ENCODE measurements around the gene KCNC4.
A peak's percentile ranks its signal among the peaks of the same experiment; 100 is the strongest.

The KCNC4 gene

GRCh38 chr1:110209715-110210603 lies at the start of gene KCNC4:
Gene KCNC4 (plus strand): TSS chr1:110210314. CDS start chr1:110211500, 1,186 bp downstream.
- no peaks in the 10 kb centered on the region for H3K9me3 ChIP-seq (ENCODE audit: control insufficient read depth, insufficient read depth, low read length)
- H3K9ac ChIP-seq (ENCODE audit: low read depth, low read length) = peak within 1 kb of the TSS; percentile 75
- no peaks in the 10 kb centered on the region for H3K36me3 ChIP-seq (ENCODE audit: insufficient read depth, low read length)
- H3K4me1 ChIP-seq (ENCODE audit: insufficient read depth, low read length) = peaks cover 15% of the 10 kb centered on the region

GRCh38 chr1:110160538-110161100 lies 49.5 kb upstream of the KCNC4 start:
- H3K36me3 ChIP-seq (ENCODE audit: insufficient read depth, low read length) = no peaks in the 10 kb centered on the region
- H3K4me1 ChIP-seq (ENCODE audit: insufficient read depth, low read length) = peaks cover 7% of the 10 kb centered on the region; the same call in 1 of the 2 replicates
- H3K9me3 ChIP-seq (ENCODE audit: control insufficient read depth, insufficient read depth, low read length) = no peaks in the 10 kb centered on the region
- no peak overlapping the region for H3K9ac ChIP-seq (ENCODE audit: low read depth, low read length)

DNA sequence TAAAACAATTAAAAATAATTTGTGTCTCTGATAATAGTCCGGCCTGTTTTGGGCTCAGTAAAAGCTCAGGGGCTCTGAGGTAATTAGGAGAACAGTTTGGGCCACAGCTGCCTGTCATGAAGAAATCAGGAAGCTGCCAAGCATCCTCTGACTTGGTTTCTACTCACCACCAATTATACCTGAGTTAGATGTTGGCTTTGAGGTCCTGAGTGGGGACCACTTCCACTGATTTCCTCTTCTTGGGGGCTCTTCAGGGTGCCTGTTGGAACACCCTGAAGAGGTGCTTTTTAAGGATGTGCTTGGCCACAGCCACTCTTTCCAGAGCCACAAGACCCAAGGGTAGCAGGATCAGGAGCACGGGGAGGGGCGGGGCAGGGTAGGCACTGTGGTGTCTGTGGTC lies 48.9 kb upstream of the KCNC4 start:
- no peaks in the 10 kb centered on the region for H3K36me3 ChIP-seq (ENCODE audit: insufficient read depth, low read length)
- peaks cover 7% of the 10 kb centered on the region; the same call in 1 of the 2 replicates for H3K4me1 ChIP-seq (ENCODE audit: insufficient read depth, low read length)
- no peaks in the 10 kb centered on the region for H3K9me3 ChIP-seq (ENCODE audit: control insufficient read depth, insufficient read depth, low read length)
- no peak overlapping the region for H3K9ac ChIP-seq (ENCODE audit: low read depth, low read length)

GRCh38 chr1:110161849-110162248 lies 48.3 kb upstream of the KCNC4 start:
- H3K9me3 ChIP-seq (ENCODE audit: control insufficient read depth, insufficient read depth, low read length) = no peaks in the 10 kb centered on the region
- no peak overlapping the region for H3K9ac ChIP-seq (ENCODE audit: low read depth, low read length)
- H3K4me1 ChIP-seq (ENCODE audit: insufficient read depth, low read length) = peaks cover 7% of the 10 kb centered on the region; the same call in 1 of the 2 replicates
- no peaks in the 10 kb centered on the region for H3K36me3 ChIP-seq (ENCODE audit: insufficient read depth, low read length)

GRCh38 chr1:110163591-110163990 lies 46.5 kb upstream of the KCNC4 start:
- H3K36me3 ChIP-seq (ENCODE audit: insufficient read depth, low read length) = no peaks in the 10 kb centered on the region
- H3K9ac ChIP-seq (ENCODE audit: low read depth, low read length) = no peak overlapping the region
- peaks cover 7% of the 10 kb centered on the region; the same call in 1 of the 2 replicates for H3K4me1 ChIP-seq (ENCODE audit: insufficient read depth, low read length)
- no peaks in the 10 kb centered on the region for H3K9me3 ChIP-seq (ENCODE audit: control insufficient read depth, insufficient read depth, low read length)

GRCh38 chr1:110164725-110165350 lies 45.3 kb upstream of the KCNC4 start:
- H3K4me1 ChIP-seq (ENCODE audit: insufficient read depth, low read length) = peaks cover 7% of the 10 kb centered on the region; the same call in 1 of the 2 replicates
- no peaks in the 10 kb centered on the region for H3K9me3 ChIP-seq (ENCODE audit: control insufficient read depth, insufficient read depth, low read length)
- no peaks in the 10 kb centered on the region for H3K36me3 ChIP-seq (ENCODE audit: insufficient read depth, low read length)
- no peak overlapping the region for H3K9ac ChIP-seq (ENCODE audit: low read depth, low read length)

DNA sequence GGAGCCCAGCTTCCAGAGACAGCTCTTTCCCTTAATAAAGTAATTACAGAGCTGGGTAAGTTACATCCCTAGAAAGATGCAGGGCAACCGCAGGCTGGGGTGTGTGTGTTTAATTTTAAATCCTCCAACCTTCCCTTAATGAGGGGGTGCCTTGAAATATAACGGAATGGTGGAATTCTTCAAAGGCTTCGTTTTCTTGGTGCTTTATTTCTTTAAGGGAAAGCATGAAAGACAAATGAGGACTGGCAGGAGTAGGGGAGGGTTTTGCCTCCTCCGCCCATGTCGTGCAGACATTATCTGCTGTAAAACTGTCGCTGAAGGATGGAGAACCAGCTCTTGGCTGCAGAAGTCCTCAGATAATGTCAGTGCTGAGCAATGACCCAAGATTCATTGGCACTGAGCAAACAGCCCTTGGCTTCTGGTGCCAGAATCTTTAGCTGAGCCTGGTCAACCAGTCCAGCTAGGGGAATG lies 44.3 kb upstream of the KCNC4 start:
- Histone ChIP-seq H3K36me3 (ENCODE audit: insufficient read depth, low read length) (no peaks in the 10 kb centered on the region), H3K4me1 (ENCODE audit: insufficient read depth, low read length) (peaks cover 7% of the 10 kb centered on the region; the same call in 1 of the 2 replicates), H3K9me3 (ENCODE audit: control insufficient read depth, insufficient read depth, low read length) (no peaks in the 10 kb centered on the region), H3K9ac (ENCODE audit: low read depth, low read length) (no peak overlapping the region)

DNA sequence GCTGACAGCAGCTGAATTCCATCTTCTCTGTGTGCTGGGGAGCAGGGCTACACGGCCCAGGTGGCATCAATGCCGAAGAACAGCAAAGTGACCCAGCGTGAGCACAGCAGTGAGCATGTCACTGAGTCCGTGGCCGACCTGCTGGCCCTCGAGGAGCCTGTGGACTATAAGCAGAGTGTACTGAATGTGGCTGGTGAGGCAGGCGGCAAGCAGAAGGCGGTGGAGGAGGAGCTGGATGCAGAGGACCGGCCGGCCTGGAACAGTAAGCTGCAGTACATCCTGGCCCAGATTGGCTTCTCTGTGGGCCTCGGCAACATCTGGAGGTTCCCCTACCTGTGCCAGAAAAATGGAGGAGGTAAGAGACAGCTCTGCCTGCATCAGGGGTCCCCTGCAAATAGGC lies 43.3 kb upstream of the KCNC4 start:
- H3K9me3 ChIP-seq (ENCODE audit: control insufficient read depth, insufficient read depth, low read length) = no peaks in the 10 kb centered on the region
- no peaks in the 10 kb centered on the region for H3K36me3 ChIP-seq (ENCODE audit: insufficient read depth, low read length)
- peaks cover 7% of the 10 kb centered on the region; the same call in 1 of the 2 replicates for H3K4me1 ChIP-seq (ENCODE audit: insufficient read depth, low read length)
- H3K9ac ChIP-seq (ENCODE audit: low read depth, low read length) = no peak overlapping the region

GRCh38 chr1:110170766-110171733 lies 39.1 kb upstream of the KCNC4 start:
- no peaks in the 10 kb centered on the region for H3K36me3 ChIP-seq (ENCODE audit: insufficient read depth, low read length)

GRCh38 chr1:110172001-110172400 lies 38.1 kb upstream of the KCNC4 start:
- H3K4me1 ChIP-seq (ENCODE audit: insufficient read depth, low read length) = peaks cover 9% of the 10 kb centered on the region
- no peaks in the 10 kb centered on the region for H3K36me3 ChIP-seq (ENCODE audit: insufficient read depth, low read length)
- no peaks in the 10 kb centered on the region for H3K9me3 ChIP-seq (ENCODE audit: control insufficient read depth, insufficient read depth, low read length)
- no peak overlapping the region for H3K9ac ChIP-seq (ENCODE audit: low read depth, low read length)

More at GRCh38 chr1:110170766-110171733, 39.1 kb upstream of the KCNC4 start:
- no peak overlapping the region for H3K9ac ChIP-seq (ENCODE audit: low read depth, low read length)
- peaks cover 9% of the 10 kb centered on the region for H3K4me1 ChIP-seq (ENCODE audit: insufficient read depth, low read length)
- no peaks in the 10 kb centered on the region for H3K9me3 ChIP-seq (ENCODE audit: control insufficient read depth, insufficient read depth, low read length)

- H3K9ac ChIP-seq (ENCODE audit: low read depth, low read length) = no peak overlapping the region
- H3K9me3 ChIP-seq (ENCODE audit: control insufficient read depth, insufficient read depth, low read length) = no peaks in the 10 kb centered on the region
Measured at GRCh38 chr1:110173466-110174105, 36.5 kb upstream of the KCNC4 start.

GRCh38 chr1:110174961-110175360 lies 35.2 kb upstream of the KCNC4 start:
- Histone ChIP-seq H3K9ac (ENCODE audit: low read depth, low read length) (no peak overlapping the region), H3K36me3 (ENCODE audit: insufficient read depth, low read length) (no peaks in the 10 kb centered on the region), H3K9me3 (ENCODE audit: control insufficient read depth, insufficient read depth, low read length) (no peaks in the 10 kb centered on the region), H3K4me1 (ENCODE audit: insufficient read depth, low read length) (peaks cover 9% of the 10 kb centered on the region)

More at GRCh38 chr1:110173466-110174105, 36.5 kb upstream of the KCNC4 start:
- H3K36me3 ChIP-seq (ENCODE audit: insufficient read depth, low read length) = no peaks in the 10 kb centered on the region
- peaks cover 9% of the 10 kb centered on the region for H3K4me1 ChIP-seq (ENCODE audit: insufficient read depth, low read length)

GRCh38 chr1:110176299-110176956 lies 33.7 kb upstream of the KCNC4 start:
- H3K9me3 ChIP-seq (ENCODE audit: control insufficient read depth, insufficient read depth, low read length) = no peaks in the 10 kb centered on the region
- peaks cover 9% of the 10 kb centered on the region for H3K4me1 ChIP-seq (ENCODE audit: insufficient read depth, low read length)
- H3K9ac ChIP-seq (ENCODE audit: low read depth, low read length) = no peak overlapping the region
- H3K36me3 ChIP-seq (ENCODE audit: insufficient read depth, low read length) = no peaks in the 10 kb centered on the region

All from ES-I3 (cell line).